22Rv1 (cell line): ENCODE results near the gene NINJ2.

Experiments
- ZFX ChIP-seq: fragments of 450-650 bp; IDR thresholded peaks from 2 replicates; pipeline ENCODE4 v1.6.1; 2017; ENCODE audit warnings: antibody characterized with exemption, borderline replicate concordance
- TF ChIP-seq, protein P1 (sequence below): fragments of 450-650 bp; IDR thresholded peaks from 2 replicates; pipeline ENCODE4 v1.5.1; 2017; ENCODE audit warnings: mild to moderate bottlenecking

DNA sequence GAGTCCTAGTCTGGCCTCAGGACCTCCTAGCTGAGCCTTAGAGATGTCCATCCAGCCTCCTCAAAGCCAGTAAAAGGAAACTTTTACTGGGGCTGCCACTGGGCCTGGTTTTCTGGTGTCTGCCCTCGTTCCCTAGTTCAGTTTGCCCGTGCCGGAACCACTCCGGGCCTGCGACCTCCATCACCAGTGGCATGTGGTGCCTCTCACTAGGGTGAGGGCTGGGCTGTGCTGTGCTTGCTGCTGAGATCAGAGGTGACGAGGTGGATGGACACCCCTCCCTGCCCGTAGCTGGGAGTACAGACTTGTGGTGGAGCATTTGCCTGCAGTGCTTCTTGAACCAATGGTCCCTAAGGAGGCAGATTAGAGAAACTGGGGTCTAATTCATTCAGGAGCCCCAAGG lies 127.8 kb downstream of the NINJ2 start:
- TF ChIP-seq, protein P1, sequence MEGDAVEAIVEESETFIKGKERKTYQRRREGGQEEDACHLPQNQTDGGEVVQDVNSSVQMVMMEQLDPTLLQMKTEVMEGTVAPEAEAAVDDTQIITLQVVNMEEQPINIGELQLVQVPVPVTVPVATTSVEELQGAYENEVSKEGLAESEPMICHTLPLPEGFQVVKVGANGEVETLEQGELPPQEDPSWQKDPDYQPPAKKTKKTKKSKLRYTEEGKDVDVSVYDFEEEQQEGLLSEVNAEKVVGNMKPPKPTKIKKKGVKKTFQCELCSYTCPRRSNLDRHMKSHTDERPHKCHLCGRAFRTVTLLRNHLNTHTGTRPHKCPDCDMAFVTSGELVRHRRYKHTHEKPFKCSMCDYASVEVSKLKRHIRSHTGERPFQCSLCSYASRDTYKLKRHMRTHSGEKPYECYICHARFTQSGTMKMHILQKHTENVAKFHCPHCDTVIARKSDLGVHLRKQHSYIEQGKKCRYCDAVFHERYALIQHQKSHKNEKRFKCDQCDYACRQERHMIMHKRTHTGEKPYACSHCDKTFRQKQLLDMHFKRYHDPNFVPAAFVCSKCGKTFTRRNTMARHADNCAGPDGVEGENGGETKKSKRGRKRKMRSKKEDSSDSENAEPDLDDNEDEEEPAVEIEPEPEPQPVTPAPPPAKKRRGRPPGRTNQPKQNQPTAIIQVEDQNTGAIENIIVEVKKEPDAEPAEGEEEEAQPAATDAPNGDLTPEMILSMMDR: no peak
- no peak for TF ChIP-seq ZFX
